B cell (primary cell): ENCODE measurements around the gene ZBED2. TPM values are rescaled to one million over a fixed set of nuclear protein-coding genes. Genes with fewer than 3 reads are reported as not detected.
"Not testable (repeated sequence)": the region's sequence is repeated elsewhere in the genome, so short reads cannot be mapped to it uniquely, and the experiment has no call there.

Source experiments
- ATAC-seq: fragments of 200-7000 bp; cut with Tn5 transposase; one replicate; pipeline ENCODE4 v1.10.0; 2021; ENCODE audit warnings: low read depth, mild to moderate bottlenecking, moderate number of reproducible peaks, moderate library complexity
- CTCF ChIA-PET: fragments of 350-600 bp; sonication (Branson Sonifier 250); formaldehyde crosslinking; loops from one replicate; lab custom pipeline; 2021; ENCODE audit warnings: antibody characterized with exemption, inconsistent platforms; lab: Charles Lee
- POLR2A ChIA-PET: fragments of 350-600 bp; sonication (Branson Sonifier 250); formaldehyde crosslinking; loops from one replicate; lab custom pipeline; 2021; ENCODE audit warnings: antibody characterized with exemption; lab: Charles Lee
- DNase-seq: peaks from one replicate; pipeline ENCODE4 v3.0.0; 2013
- H2AFZ ChIP-seq: 2 replicates; pipeline ENCODE4 v1.6.1; 2012; ENCODE audit warnings: mild to moderate bottlenecking, low read depth, low read length; ENCODE audit not compliant: insufficient read depth, poor library complexity, severe bottlenecking
- H3K27ac ChIP-seq, 2 donors: 1 replicate in 1 of 2; 2 replicates in 1 of 2; pipeline ENCODE4 v1.5.1; 2012 to 2013; ENCODE audit warnings: low read length in 2 of 2, mild to moderate bottlenecking in 2 of 2, moderate library complexity in 1 of 2
- H3K27me3 ChIP-seq, 4 experiments: fragments of 200-600 bp in 1 of 4; sonication (generic) in 1 of 4; replicated peaks in 1 of 4; 1 replicate in 2 of 4; 2 replicates in 2 of 4; pipeline versions ENCODE4 v1.6.1 to v1.7.0; 2013 to 2016; ENCODE audit warnings: low read length in 3 of 4, mild to moderate bottlenecking in 2 of 4, mixed read lengths in 1 of 4, moderate library complexity in 1 of 4; ENCODE audit not compliant: insufficient read depth in 4 of 4, control insufficient read depth in 3 of 4; ENCODE audit errors: control extremely low read depth in 1 of 4
- H3K36me3 ChIP-seq, 2 experiments: replicated peaks in 1 of 2; 1 replicate in 1 of 2; 2 replicates in 1 of 2; pipeline versions ENCODE4 v1.6.1 to v1.7.1; 2013; ENCODE audit warnings: low read length in 1 of 2; ENCODE audit not compliant: insufficient read depth in 2 of 2, control insufficient read depth in 1 of 2; ENCODE audit errors: control extremely low read depth in 1 of 2, extremely low read depth in 1 of 2
- H3K4me1 ChIP-seq, 2 donors: fragments of 200-600 bp in 1 of 2; sonication (generic) in 1 of 2; 1 replicate in 1 of 2; 2 replicates in 1 of 2; pipeline versions ENCODE4 v1.5.1 to v1.6.1; 2013 to 2017; ENCODE audit warnings: low read length in 2 of 2; ENCODE audit not compliant: control insufficient read depth in 2 of 2, insufficient read depth in 2 of 2
- H3K4me2 ChIP-seq: replicated peaks from 2 replicates; pipeline ENCODE3; 2012; ENCODE audit warnings: mild to moderate bottlenecking, low read depth, low read length; ENCODE audit not compliant: poor library complexity, severe bottlenecking
- H3K4me3 ChIP-seq, 5 experiments: fragments of 200-600 bp in 1 of 5; sonication (generic) in 1 of 5; 1 replicate in 3 of 5; 2 replicates in 2 of 5; pipeline versions ENCODE4 v1.5.1 to v1.7.0; 2011 to 2016; ENCODE audit warnings: low read length in 4 of 5, mild to moderate bottlenecking in 4 of 5, low read depth in 2 of 5, control low read depth in 1 of 5, moderate library complexity in 1 of 5; ENCODE audit not compliant: insufficient read depth in 1 of 5; ENCODE audit errors: control extremely low read depth in 1 of 5, extremely low read depth in 1 of 5
- H3K79me2 ChIP-seq: fragments of 200-600 bp; sonication (generic); one replicate; pipeline ENCODE4 v1.6.0; 2016; ENCODE audit warnings: low read length; ENCODE audit not compliant: control insufficient read depth, insufficient read depth
- H3K9ac ChIP-seq: fragments of 200-600 bp; sonication (generic); 2 replicates; pipeline ENCODE4 v1.6.1; 2017; ENCODE audit warnings: mild to moderate bottlenecking, low read length, moderate library complexity
- H3K9me3 ChIP-seq, 3 donors: one replicate each; pipeline versions ENCODE4 v1.6.1 to v1.7.1; 2013; ENCODE audit warnings: low read length in 2 of 3; ENCODE audit not compliant: control insufficient read depth in 2 of 3, insufficient read depth in 1 of 3; ENCODE audit errors: control extremely low read depth in 1 of 3
- H4K20me1 ChIP-seq: 2 replicates; pipeline ENCODE4 v1.6.0; 2012; ENCODE audit warnings: mild to moderate bottlenecking, low read length; ENCODE audit not compliant: insufficient read depth, control insufficient read depth, poor library complexity, severe bottlenecking
- H3K27ac Mint-ChIP-seq: one replicate; pipeline ENCODE4 v1.8.0; 2021; ENCODE audit warnings: mixed read lengths
- H3K27me3 Mint-ChIP-seq: one replicate; pipeline ENCODE4 v1.8.0; 2021; ENCODE audit warnings: mixed read lengths
- H3K4me1 Mint-ChIP-seq: one replicate; pipeline ENCODE4 v1.8.0; 2021; ENCODE audit warnings: mixed read lengths
- H3K4me3 Mint-ChIP-seq: one replicate; pipeline ENCODE4 v1.8.0; 2021; ENCODE audit warnings: mixed read lengths
- H3K9me3 Mint-ChIP-seq: one replicate; pipeline ENCODE4 v1.8.0; 2022; ENCODE audit warnings: mixed read lengths; ENCODE audit not compliant: insufficient read depth
- CTCF ChIP-seq: fragments of 200-600 bp; IDR thresholded peaks from one replicate; pipeline ENCODE4 v1.8.0; 2022; ENCODE audit warnings: antibody characterized with exemption, mild to moderate bottlenecking
- EZH2 ChIP-seq: IDR thresholded peaks from 2 replicates; pipeline ENCODE4 v1.6.1; 2012; ENCODE audit warnings: borderline replicate concordance, low read depth, mild to moderate bottlenecking, moderate library complexity, low read length; ENCODE audit not compliant: insufficient read depth, poor library complexity, severe bottlenecking
- WGBS: methylation state at CpG from one replicate; pipeline ENCODE4 v1.1.5; 2013; ENCODE audit warnings: missing lambda C conversion rate; ENCODE audit not compliant: insufficient coverage; 5-methylcytosine and 5-hydroxymethylcytosine counted together
- intact Hi-C: fragments of 100-400 bp; cut with micrococcal nuclease; formaldehyde crosslinking; loops from one replicate; pipeline ENCODE4 v1.10.0; 2022
- polyA plus RNA-seq: library from polyadenylated mRNA; depleted of rRNA; stranded (reverse); fragments of >200 nt; gene quantifications from 2 replicates; pipeline ENCODE4 v1.2.3, GENCODE V29; 2012
- total RNA-seq, 2 donors: library from RNA; stranded (reverse); fragments of 120-200 nt in 1 of 2; gene quantifications; 1 replicate in 1 of 2; 2 replicates in 1 of 2; pipeline versions ENCODE4 v1.2.3 to v1.2.4, GENCODE V29; 2013 to 2022

ZBED2 gene
- total and polyA plus RNA-seq, 2 donors (not counting 1 experiment from before 2014, with no cell fraction given) = 0.36 to 6.0 TPM

DNA sequence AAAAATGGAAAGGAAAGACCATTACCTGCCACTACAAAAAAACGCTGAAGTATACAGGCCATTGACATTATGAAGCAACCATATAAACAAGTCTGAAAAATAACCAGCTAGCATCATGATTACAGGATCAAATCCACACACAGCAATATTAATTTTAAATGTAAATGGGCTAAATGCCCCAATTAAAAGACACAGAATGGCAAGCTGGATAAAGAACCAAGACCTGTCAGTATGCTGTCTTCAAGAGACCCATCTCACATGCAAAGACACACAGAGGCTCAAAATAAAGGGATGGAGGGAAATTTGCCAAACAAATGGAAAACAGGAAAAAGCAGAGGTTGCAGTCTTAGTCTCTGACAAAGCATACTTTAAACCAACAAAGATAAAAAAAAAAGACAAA lies 33.9 kb upstream of the ZBED2 start:
- POLR2A ChIA-PET, ATAC-seq: not testable (repeated sequence)

DNA sequence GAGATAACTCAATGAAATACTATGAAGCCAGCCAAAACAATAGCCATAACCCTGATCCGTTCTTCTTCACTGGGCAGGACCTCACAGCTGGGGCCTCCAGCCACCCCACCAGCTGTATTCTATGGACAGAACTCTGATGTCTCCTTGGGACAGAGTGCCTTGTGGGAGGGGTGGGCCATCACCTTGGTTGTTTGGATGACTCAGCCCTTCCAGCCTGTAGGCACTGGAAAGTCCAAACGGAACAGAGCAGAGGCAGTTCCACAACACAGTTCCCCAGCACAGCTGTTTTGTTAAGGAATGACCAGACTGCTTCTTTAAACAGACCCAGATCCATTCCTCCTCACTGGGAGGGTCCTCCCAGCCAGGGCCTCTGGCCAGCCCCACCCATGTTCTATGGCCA lies 31.9 kb upstream of the ZBED2 start:
- H3K27ac Mint-ChIP-seq = no peak overlapping the region
- Histone ChIP-seq H3K79me2 (no peaks in the 10 kb centered on the region), H3K4me2 (no peak overlapping the region), H3K27ac (no peak overlapping the region), H3K9ac (no peak overlapping the region), H3K4me1 (no peaks in the 10 kb centered on the region), H3K4me3 (no peak overlapping the region), H3K36me3 (peaks cover 0 to 31% of the 10 kb centered on the region in 2 experiments), H4K20me1 (no peaks in the 10 kb centered on the region), H3K9me3 (peaks cover 7 to 12% (median 8%) of the 10 kb centered on the region in 3 donors), H2AFZ (no peak overlapping the region), H3K27me3 (no peaks in the 10 kb centered on the region)
- no peaks in the 10 kb centered on the region for H3K4me1 Mint-ChIP-seq
- ATAC-seq (no peak), DNase-seq (no peak)
- TF ChIP-seq CTCF (no peak), EZH2 (no peak)
- no peaks in the 10 kb centered on the region for H3K27me3 Mint-ChIP-seq
- H3K9me3 Mint-ChIP-seq = peaks cover 11% of the 10 kb centered on the region
- ChIA-PET CTCF (no interaction called here), POLR2A (no interaction called here)
- intact Hi-C loops = no loop called here
- no peak overlapping the region for H3K4me3 Mint-ChIP-seq
- WGBS = no CpG with 5 or more reads among the region's 2 CpGs

More for the DNA sequence above, 33.9 kb upstream of the ZBED2 start:
- H3K4me2 ChIP-seq, intact Hi-C loops, H3K27ac ChIP-seq, H3K27me3 ChIP-seq, H3K4me1 Mint-ChIP-seq, H3K79me2 ChIP-seq, H3K9ac ChIP-seq, H3K4me1 ChIP-seq, H3K27me3 Mint-ChIP-seq, H3K4me3 ChIP-seq, DNase-seq, H3K27ac Mint-ChIP-seq, CTCF ChIA-PET, H3K4me3 Mint-ChIP-seq, H4K20me1 ChIP-seq, H2AFZ ChIP-seq: not testable (repeated sequence)
- peaks cover 7 to 12% (median 8%) of the 10 kb centered on the region in 3 donors for H3K9me3 ChIP-seq
- H3K9me3 Mint-ChIP-seq = peaks cover 11% of the 10 kb centered on the region
- no CpG with 5 or more reads among the region's 1 CpG for WGBS
- H3K36me3 ChIP-seq = peaks cover 0 to 26% of the 10 kb centered on the region in 2 experiments
